Nucleus accumbens (tissue), 56 donors: ENCODE data around the gene KRT80.

Source experiments
- DNase-seq, 56 donors: peaks; one replicate each; lab custom pipeline; 2025; lab: John Stamatoyannopoulos, UW

Gene KRT80

DNA sequence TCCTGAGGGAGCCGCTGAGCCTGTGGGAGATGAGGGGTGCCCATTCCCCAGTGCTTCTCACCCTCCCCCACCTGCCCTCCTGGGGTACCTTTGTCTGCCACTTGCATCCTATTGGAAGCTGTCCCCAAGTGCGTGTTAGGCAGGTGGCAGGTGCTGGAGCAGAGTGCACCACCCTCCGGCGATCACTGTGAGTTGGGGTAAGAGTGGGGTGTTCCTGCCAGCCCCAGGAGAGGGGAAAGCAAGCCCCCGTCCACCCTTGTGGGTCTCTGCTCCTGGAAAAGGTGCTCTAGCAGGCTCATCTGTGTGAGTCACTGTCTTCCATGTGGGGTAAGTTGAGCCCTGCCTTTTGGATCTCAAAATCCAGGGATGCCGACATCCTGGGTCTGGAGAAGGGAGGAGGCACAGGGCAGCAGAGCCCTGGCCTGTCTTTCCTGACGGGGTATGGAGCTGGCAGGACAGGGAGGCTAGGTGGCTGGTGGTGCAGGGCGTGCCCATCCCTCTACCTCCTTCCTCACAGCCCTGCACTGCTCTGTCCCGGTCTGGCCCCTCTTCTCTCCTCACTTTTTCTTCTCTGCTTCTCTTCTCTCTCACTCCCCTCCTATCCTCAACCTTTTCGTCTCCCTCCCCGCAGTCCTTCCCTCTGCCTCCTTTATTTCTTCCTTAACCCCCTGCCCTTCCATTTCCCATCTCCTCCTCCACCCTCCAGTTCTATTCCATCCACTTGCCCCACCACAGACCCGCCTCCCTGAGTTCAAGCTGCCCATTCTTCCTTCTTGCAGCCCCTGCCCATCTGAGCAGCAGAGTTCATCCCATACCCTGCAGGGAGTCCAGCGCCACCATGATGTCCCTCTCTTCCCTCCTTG is 21.1 kb upstream of the KRT80 start:
- DNase-seq, result no peak

DNA sequence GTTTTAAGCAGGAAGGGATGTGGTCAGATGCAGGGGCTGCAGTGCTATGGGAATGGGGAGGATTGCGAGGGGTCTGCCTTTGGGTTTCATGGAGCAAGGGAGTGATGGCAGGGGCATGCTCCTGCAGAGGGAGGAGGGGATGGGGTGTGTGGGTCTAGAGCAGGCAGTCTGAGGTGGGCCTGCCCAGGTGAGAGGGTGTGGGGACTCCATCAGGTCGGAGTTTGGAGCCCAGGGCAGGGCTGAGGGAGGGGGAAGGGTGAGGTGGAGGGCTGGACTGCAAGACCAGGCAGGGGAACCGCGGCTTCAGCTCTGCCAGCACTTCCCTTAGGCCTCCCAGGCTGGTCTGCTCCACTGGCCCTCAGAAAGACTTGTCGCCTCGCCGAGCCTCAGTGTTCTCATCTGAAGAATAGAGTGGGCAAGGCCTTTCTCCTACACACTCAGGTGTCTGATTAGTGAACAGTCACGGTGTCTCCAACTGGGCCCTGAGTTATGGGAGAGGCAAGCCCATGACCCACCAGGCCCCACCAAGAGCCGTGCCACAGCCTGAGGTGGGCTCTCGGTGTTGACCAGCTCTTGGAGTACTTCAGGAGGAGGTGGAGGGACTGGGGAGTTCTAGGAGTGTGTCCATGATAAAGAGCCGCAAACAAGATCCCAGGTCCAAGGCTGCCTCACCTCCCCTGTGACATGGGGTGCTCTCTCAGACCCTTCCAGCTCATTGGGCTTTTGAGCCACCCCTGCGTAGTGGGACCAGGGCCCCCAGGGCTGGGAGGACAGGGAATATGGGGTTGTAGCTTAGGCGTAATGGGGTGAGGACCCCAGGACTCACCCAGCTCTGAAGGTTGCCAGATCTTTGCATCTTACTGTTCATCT is 20.1 kb upstream of the KRT80 start:
- DNase-seq, result no peak

DNA sequence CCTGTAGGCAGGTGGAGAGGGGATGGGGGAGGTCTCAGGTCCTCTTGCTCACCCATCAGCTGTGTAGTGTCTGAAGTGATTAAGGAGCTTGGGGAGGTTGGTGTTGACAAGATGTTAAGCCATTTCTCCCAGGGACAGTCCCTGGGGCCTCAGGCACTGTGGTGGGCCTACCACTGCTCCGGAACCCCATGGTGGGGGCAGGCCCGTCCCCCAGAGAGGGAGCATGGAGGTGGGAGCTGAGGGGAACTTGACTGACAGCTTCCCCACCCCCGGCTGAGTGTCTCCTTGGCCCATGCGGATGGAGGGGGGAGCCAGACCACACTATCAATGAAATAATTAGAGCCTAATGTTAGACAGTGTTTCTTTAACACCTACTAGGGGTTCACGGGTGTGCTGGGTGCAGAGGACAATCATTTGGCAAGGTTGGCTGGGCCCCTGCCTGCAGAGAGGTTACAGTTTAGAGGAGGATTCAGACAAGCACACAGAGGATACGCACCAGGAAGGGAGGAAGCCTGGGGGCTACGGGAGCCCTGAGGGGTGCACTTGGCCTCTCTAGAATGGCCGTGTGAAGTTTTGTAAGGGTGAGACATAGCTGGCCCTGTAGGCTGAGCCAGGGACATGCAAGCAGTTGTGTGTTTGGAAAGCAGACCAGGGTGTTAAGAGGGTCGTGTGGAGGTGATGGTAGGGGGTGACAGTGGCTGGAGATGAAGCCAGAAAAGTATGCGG is 19.3 kb upstream of the KRT80 start:
- DNase-seq, result no peak

DNA sequence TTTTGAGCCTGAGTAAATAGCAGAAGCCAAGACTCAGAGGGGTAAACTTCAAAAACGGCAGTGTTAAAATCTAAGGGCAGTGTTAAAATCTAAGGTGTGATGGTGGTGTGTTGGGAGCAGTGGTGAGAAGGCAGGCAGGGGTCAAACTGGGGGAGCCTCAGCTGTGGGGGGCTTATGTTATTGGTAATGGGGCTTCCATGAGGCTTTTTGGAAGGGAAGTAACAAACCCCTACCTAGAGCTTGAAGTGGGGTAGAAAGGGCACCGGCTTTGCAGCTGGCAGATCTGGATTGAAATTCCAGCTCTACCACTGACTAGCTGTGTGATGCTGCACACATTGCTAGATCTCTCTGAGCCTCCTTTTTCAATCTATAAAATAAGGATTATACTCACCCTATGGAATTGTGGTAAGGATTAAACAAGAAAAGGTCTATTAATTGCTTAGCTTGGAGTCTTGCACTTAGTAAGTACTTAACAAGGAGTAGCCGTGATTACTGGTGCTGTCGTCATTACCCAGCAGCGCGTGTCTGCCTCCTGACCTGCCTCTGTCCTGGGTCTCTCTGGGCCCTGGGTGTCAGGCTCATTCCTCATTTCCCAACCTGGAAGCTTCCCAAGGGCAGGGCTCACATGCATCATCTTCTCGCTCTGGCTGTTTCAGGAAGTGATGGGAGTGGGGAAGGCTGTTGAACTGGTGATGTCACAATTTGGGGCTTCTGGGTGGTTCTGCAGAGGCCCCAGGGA is 18.5 kb upstream of the KRT80 start:
- DNase-seq, result no peak

DNA sequence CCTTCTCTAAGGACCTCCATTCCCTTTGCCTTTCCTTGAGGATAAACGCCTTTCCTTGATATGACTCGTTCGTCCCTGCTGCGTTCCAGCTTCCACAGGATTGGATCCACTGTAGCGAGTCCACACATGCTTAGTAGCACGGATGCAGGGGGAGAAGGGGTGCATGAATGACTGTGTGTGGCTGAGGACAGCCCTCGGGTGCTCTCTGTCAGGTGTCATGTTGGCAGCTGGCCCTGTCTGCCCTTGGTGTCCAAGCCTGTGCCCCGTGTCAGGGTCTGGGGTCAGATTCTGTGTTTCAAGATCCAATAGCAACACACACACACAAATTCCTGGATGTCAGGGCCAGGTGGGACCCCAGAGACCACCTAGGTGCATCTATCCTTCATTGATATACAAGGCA is 17.5 kb upstream of the KRT80 start:
- no peak for DNase-seq

DNA sequence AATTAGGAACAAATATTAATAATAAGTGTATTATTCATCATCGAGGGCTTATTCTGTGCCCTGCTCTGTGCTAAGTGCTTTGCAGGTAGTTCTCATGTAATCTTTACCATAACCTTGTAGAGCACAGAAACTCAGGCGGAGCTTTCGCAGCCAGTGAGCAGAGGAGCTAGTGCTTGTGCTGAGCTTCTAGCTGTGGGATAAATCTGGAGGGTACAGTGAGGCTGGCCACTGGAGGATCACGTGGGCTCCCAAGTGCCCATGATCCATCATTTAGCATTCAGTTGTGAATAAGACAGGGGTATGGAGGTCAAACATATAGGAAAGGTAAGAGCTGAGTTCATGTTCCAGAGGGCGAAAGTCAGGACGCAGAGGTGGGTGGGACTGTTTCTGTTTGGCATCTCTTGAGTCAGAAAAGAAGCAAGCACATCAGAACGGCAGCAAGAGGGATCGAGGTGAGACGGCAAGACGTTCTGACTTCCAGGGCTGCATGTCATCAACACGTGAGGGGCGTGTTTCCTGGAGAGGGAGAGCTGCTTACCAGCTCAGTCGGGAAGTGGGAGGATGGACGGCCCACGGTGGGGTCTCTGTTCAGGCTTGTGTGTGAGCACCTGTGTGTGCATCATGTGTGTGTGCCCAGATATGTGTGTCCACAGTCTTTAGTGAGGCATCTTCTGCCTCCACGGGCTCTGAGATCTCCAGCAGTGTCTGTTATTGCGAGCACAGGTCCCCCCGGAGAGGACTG is 16.8 kb upstream of the KRT80 start:
- no peak for DNase-seq

DNA sequence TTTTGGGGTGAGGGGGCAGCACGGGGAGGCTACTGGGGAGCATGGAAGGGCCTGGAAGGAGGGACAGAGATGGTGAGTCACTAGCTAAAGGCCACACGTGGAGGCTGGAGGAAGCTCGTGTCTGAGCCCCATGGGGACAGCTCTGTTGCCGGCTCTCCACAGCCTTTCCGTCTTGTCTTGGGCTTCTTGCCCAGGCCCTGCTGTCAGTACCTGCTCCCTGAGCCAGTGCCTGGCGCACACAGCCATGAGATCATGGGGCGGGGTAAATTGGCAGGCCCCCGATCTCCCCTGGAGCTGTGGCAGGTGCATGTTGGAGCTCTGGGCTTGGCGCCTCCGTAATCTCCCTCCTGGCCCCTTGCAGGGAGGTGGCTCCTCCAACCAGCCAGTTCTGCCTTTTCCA is 16.1 kb upstream of the KRT80 start:
- peak in 1 of 56 donors; percentile 5 for DNase-seq

DNA sequence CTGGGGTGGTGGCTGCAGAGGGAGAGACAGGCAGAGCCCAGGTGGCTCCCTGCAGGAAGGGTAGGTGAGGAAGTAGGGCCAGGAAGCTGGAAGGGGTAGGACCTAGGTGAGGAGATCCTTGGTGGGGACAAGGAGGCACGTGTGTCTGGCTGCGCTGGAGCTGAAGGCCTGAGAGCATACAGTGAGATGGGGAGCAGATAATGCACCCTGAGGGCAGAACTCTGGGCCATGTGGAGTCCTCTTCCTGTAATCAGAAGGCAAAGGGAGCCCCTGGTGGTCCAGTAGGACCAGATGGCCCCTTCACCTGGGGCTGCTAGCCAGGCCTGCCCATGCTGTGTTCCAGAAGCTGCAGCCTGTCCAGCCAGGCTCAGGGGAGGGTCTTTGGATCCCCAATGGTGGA is 15.3 kb upstream of the KRT80 start:
- no peak for DNase-seq

DNA sequence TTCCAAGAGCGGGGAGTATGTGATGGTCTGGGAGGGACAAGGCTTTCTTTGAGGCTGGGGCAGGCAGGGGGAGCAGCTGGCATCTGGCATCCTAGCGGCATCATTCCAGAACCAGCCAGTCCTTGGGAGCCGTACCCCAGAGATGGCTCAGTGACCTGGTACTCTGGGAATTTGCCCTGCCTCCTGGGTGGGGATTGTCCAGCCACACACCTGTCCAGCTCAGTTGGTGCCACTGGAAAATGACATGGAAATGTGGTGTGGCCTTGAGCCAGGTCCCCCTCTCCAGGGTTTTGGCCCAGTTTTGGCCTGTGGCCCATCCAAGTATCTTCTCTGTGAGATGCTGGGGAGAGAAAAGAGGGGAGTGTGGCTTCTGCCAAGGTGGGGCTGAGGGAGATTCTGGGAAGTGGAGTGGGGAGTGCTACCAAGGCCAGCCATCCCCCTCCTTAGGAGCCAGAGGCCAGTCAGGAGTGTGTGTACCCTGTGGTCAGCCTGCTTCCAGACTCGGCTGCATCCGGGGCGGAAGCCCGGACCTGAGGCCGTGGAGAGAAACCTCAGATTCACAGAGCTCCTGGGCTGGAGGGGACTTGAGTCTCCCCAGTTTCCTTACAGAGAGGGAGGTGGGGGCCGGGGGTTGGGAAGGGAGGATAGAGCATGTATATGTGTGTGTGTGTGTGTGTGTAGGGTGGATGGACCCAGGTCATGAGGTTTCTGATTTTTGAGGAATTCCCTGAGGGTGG is 14.7 kb upstream of the KRT80 start:
- peak in 6 of 56 donors; percentile 17 to 29 (median 24) for DNase-seq

DNA sequence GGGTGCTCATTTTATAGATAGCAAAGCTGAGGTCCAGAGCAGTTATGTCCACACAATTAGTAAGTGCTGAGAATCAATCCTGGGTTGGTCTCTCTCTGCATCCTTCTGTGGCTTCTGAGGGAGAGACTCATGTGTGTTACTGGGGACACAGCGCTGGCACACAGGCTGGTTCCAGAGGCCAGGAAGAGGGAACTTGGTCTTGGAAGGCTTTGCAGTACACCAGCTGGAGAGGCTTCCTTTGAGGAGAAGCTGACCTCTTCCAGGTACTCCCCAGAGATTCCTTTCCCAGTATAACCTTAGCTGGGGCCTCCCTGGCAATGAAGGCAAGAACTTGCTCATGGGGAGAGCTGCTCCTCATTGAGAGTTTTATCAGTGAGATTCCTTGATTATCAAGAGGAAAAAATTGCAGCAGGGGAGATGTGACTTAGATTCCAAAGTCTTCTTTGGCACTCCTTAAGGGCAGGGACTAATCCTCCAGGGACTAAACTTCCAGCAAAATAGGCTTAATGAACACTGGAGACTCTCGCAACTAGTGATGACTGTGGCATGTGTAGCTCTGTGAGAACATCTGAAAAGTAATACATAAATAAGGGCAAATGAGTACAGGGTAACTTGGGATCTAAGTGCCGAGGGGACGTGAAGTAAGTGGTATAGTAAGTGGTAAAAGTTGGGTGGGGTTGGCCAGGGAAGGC is 13.9 kb upstream of the KRT80 start:
- no peak for DNase-seq

DNA sequence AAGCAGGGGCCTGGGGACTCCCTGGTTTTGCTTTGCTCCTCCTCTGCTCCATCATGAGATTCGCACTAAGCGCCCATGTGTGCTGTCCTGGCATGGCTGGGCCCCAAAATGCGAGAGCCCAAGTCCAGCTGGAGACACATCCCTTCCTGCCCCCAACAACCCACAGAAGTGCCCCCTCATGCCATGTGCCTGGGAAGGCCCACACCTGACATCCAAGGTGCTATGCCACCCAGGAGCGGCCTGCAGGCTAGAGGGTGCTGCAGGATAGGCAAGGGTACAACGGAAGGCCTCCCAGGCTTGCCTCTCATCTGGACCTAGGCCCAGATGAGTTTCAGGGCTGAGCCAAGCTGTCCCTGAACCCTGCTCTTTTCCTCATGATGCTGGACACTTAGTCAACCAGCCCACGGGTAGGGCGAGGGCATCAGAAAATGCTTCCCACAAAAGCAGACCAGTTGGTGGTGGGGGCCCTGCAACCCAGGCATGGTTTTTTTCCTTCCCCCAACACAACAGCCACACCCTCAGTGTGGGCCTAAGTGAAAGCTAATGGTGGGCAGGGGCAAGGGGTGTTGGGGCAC is 13.2 kb upstream of the KRT80 start:
- no peak for DNase-seq

DNA sequence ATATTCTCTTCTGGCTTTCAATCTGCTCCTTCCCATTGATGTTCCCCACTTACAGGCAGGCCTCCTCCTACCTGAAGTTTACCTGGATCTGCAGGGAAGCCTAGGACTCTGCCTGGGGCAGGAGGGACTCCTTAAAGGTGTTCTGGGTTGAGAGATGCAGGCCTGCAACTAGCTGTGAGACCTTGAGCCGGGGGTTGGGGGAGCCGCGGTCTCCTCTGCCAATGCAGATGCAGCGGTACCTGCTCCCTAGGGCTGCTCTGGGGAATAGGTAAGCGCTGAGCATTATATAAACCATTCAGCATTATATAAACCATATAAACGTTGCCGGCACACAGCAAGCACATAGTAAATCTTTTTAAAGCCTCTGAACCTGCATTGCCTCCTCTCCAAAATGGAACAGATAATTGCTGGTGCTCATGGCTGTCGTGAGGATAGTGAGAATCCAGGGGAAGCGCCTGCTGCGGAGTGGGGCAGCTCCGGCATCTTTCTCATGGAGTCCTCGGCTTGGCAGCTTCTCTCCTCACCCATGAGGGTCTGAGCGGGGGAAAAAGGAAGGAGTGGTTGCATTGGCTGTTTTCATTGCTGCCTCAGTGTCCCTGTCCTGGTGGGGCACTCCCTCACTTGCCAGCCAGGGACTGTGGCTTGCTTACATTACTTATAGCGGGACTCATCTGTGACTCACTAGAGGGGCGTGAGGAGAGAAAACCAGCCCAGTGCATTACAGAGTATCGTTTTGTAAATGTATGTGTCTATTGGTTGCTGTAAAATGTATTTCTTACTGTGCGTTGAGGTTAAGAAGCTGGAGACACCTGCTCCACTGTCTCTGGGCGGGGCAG is 12.5 kb upstream of the KRT80 start:
- no peak for DNase-seq

DNA sequence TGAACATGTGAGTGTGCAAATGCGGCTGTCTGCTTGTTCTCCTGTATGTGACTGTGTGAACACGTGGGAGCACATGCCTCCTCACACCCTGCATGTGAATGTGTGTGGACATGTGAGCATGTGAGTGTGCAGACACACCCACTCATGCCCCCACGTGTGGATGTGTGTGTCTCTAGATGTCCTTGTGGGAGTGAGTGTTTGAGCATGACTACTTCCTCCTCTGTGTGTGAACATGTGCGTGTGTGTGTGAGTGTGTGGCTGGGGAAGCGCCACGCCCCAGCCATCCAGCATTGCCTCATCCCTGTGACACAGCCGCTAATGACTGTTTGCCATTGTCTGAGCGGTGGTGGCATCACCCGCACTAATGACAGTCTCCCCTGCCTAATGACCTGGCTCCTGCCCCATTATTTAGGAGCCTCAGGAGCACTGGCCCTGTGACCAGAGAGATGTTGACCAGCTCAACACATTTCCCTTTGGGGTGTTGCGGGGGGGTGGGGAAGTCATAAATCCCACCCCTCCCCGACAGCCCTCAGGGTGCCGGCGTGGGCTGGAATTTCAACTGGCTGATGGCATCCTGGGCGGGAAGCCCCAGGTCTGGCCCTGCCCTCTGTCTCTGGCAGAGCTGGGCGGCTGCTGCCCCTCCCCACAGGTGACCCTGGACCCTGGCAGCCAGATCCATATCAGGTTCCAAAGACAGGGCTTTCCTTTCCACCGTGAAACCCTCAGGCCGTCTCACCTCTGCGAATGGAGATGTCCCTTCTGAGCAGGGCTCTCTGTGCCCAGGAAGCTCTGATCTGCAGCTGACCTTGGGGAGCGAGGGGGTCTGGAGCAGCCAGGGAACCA is 11.5 kb upstream of the KRT80 start:
- DNase-seq, result peak in 41 of 56 donors; percentile 13 to 87 (median 51)

DNA sequence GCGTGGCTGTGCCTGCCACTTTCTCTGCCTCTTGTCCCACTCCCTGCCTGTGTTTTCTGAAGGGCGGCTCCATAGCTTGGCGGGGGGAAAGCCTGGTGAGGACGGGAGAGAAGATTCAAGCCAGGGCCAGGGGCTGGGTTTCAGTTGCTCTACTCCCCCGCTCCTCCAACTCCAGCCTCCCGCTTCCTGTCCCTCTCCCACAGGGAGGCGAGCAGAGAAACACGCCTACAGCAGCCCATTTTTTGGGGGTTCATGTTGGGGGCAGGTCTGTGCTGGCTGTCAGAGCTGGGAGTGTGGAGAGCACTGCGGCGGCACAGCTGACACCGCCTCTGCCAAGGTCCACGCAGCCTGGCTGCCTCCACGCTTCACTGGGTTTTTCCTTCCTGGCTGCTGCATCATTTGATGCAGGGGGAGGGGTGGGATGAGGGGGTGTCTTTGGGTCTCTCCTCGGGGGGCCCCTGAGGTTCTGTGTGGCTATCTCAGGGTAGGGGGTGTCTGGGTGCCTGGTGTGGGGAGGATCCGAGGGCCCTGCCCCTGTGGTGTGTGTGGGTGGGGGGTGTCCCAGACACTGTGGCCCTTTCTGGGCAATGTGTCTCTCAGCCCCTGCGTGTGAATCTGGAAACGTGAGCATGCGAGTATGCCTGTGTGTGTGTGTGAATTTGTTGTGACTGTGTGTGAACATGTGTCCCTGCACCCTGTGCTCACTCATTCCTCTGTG is 10.7 kb upstream of the KRT80 start:
- peak in 4 of 56 donors; percentile 15 to 58 (median 27) for DNase-seq

DNA sequence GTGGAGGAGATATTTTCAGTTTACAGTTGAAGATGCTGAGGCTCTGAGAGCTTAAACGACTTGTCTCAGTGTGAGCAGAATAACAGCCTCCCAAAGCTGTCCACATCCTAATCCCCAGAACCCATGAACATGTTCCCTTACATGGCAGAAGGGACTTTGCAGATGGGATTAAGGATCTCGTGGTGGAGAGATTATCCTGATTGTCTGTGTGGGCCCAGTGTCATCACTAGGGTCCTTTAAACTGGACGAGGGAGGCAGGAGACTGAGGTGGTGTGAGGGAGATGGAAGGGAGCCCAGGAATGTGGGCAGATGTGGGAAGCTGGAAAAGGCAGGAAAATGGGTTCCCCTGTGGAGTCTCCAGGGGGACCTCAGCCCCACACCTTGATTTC is 9.6 kb upstream of the KRT80 start:
- no peak for DNase-seq
